Parathyroid adenoma (tissue), 2 donors: Measurements from ENCODE around the gene ARFGEF3.
A peak's percentile ranks its signal among the peaks of the same experiment; 100 is the strongest.

Source experiments
- H2AFZ ChIP-seq: fragments of 300-600 bp; sonication (generic); one replicate; pipeline ENCODE4 v1.7.0; 2017; ENCODE audit warnings: antibody characterized with exemption, mild to moderate bottlenecking
- H3K27ac ChIP-seq: fragments of 300-600 bp; sonication (generic); one replicate; pipeline ENCODE4 v1.7.0; 2017
- H3K27me3 ChIP-seq: fragments of 300-600 bp; sonication (generic); one replicate; pipeline ENCODE4 v1.7.0; 2017; ENCODE audit warnings: low read length; ENCODE audit not compliant: control insufficient read depth, insufficient read depth
- H3K36me3 ChIP-seq: fragments of 300-600 bp; sonication (generic); one replicate; pipeline ENCODE4 v1.7.0; 2017; ENCODE audit warnings: low read length; ENCODE audit not compliant: control insufficient read depth, insufficient read depth
- H3K4me1 ChIP-seq: fragments of 300-600 bp; sonication (generic); one replicate; pipeline ENCODE4 v1.7.0; 2017; ENCODE audit warnings: control low read depth
- H3K4me2 ChIP-seq: fragments of 300-600 bp; sonication (generic); one replicate; pipeline ENCODE4 v1.7.0; 2017; ENCODE audit warnings: low read length
- H3K4me3 ChIP-seq: fragments of 300-600 bp; sonication (generic); one replicate; pipeline ENCODE4 v1.7.0; 2017; ENCODE audit warnings: low read depth, low read length
- H3K79me2 ChIP-seq: fragments of 300-600 bp; sonication (generic); one replicate; pipeline ENCODE4 v1.7.0; 2017; ENCODE audit warnings: control low read depth
- H3K9ac ChIP-seq: fragments of 300-600 bp; sonication (generic); one replicate; pipeline ENCODE4 v1.7.0; 2017; ENCODE audit warnings: mild to moderate bottlenecking
- H3K9me3 ChIP-seq: fragments of 300-600 bp; sonication (generic); one replicate; pipeline ENCODE4 v1.7.0; 2017; ENCODE audit warnings: low read length; ENCODE audit not compliant: control insufficient read depth
- TF ChIP-seq, protein P1 (sequence below): fragments of 300-600 bp; sonication (generic); IDR thresholded peaks from one replicate; pipeline ENCODE4 v1.7.0; 2017; ENCODE audit warnings: antibody characterized with exemption, mild to moderate bottlenecking
- donor health status: primary hyperparathyroidism.

ARFGEF3 gene

GRCh38 chr6:138300469-138300868 lies 138.7 kb downstream of the ARFGEF3 start:
- Histone ChIP-seq H3K9me3 (no peaks in the 10 kb centered on the region), H3K27ac (no peak overlapping the region), H3K4me1 (no peaks in the 10 kb centered on the region), H3K4me2 (no peak overlapping the region), H3K9ac (no peak overlapping the region), H2AFZ (no peak overlapping the region), H3K4me3 (no peak overlapping the region), H3K36me3 (no peaks in the 10 kb centered on the region), H3K27me3 (no peaks in the 10 kb centered on the region), H3K79me2 (no peaks in the 10 kb centered on the region)
- TF ChIP-seq, protein P1, sequence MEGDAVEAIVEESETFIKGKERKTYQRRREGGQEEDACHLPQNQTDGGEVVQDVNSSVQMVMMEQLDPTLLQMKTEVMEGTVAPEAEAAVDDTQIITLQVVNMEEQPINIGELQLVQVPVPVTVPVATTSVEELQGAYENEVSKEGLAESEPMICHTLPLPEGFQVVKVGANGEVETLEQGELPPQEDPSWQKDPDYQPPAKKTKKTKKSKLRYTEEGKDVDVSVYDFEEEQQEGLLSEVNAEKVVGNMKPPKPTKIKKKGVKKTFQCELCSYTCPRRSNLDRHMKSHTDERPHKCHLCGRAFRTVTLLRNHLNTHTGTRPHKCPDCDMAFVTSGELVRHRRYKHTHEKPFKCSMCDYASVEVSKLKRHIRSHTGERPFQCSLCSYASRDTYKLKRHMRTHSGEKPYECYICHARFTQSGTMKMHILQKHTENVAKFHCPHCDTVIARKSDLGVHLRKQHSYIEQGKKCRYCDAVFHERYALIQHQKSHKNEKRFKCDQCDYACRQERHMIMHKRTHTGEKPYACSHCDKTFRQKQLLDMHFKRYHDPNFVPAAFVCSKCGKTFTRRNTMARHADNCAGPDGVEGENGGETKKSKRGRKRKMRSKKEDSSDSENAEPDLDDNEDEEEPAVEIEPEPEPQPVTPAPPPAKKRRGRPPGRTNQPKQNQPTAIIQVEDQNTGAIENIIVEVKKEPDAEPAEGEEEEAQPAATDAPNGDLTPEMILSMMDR, result no peak

DNA sequence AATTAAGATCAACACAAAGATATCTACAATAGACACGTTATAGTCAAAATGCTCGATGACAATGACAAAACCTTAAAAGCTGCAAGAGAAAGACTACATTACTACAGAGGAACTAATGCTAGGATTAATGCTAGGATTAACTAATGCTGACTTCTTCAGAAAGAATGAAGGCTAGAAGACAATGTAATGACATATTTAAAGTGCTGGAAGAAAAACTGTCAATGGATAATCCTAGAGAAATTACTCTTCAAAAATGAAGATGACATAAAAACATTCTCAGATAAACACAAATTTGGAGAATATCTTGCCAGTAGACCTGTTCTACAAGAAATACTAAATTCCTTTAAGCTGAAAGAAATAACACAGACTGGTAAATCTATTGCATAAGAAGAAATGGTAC lies 140.8 kb downstream of the ARFGEF3 start:
- Histone ChIP-seq H3K9me3 (no peaks in the 10 kb centered on the region), H3K4me3 (no peak overlapping the region), H3K36me3 (no peaks in the 10 kb centered on the region), H3K79me2 (no peaks in the 10 kb centered on the region), H3K4me1 (no peaks in the 10 kb centered on the region), H3K27ac (no peak overlapping the region), H2AFZ (no peak overlapping the region), H3K27me3 (no peaks in the 10 kb centered on the region), H3K4me2 (no peak overlapping the region), H3K9ac (no peak overlapping the region)
- TF ChIP-seq, protein P1, result no peak

DNA sequence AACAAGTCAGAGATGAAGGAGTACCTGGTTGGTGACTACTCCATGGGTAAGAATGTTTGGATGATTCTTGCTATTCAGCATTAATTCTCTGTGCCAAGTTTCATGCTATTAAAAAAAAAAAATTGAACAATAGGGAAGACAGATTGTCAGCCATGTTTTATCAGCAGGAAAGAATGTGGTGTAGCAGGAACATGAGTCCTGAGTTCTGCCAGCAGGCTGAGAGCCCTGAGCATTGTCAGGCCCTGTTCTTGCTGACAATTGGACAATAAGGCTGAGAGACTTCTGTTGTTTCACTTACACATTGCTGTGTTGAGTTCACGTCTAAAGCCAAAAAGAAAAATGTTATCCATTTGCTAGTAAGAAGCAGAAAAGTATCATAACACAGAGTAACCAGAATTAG lies 145.6 kb downstream of the ARFGEF3 start:
- H3K9me3 ChIP-seq, result no peaks in the 10 kb centered on the region
- H3K27me3 ChIP-seq, result no peaks in the 10 kb centered on the region
- no peak overlapping the region for H3K9ac ChIP-seq
- peaks cover 8% of the 10 kb centered on the region for H3K4me1 ChIP-seq
- no peak overlapping the region for H2AFZ ChIP-seq
- no peak overlapping the region for H3K4me2 ChIP-seq
- H3K36me3 ChIP-seq, result no peaks in the 10 kb centered on the region
- no peak overlapping the region for H3K4me3 ChIP-seq
- no peak overlapping the region for H3K27ac ChIP-seq
- H3K79me2 ChIP-seq, result no peaks in the 10 kb centered on the region
- TF ChIP-seq, protein P1, result no peak

- Histone ChIP-seq H3K27ac (no peak overlapping the region), H3K79me2 (no peaks in the 10 kb centered on the region), H3K4me3 (no peak overlapping the region), H3K4me1 (peaks cover 8% of the 10 kb centered on the region), H3K9me3 (no peaks in the 10 kb centered on the region), H3K4me2 (no peak overlapping the region), H2AFZ (peak overlapping the region; percentile 27), H3K36me3 (no peaks in the 10 kb centered on the region), H3K9ac (no peak overlapping the region), H3K27me3 (no peaks in the 10 kb centered on the region)
- TF ChIP-seq, protein P1, result peak; percentile 52
Measured at GRCh38 chr6:138307816-138308730, 146.3 kb downstream of the ARFGEF3 start.

- TF ChIP-seq, protein P1, result no peak
Measured at GRCh38 chr6:138308731-138309110, 147.0 kb downstream of the ARFGEF3 start.

More at GRCh38 chr6:138308731-138309110, 147.0 kb downstream of the ARFGEF3 start:
- no peaks in the 10 kb centered on the region for H3K27me3 ChIP-seq
- no peaks in the 10 kb centered on the region for H3K79me2 ChIP-seq
- H2AFZ ChIP-seq, result no peak overlapping the region
- H3K9ac ChIP-seq, result no peak overlapping the region
- no peaks in the 10 kb centered on the region for H3K9me3 ChIP-seq
- no peak overlapping the region for H3K27ac ChIP-seq
- H3K36me3 ChIP-seq, result no peaks in the 10 kb centered on the region
- H3K4me1 ChIP-seq, result peaks cover 8% of the 10 kb centered on the region
- no peak overlapping the region for H3K4me2 ChIP-seq
- no peak overlapping the region for H3K4me3 ChIP-seq
